AG04450 (cell line): ENCODE measurements around the gene MAP3K13. TPM values are rescaled to one million over a fixed set of nuclear protein-coding genes. Genes with fewer than 3 reads are reported as not detected.

Source experiments
- CTCF ChIA-PET: fragments of 300-600, 350-600 bp; formaldehyde crosslinking; extraction: SDS; loops from one replicate; lab custom pipeline; 2022; ENCODE audit warnings: antibody characterized with exemption, inconsistent platforms; lab: Charles Lee
- POLR2A ChIA-PET: fragments of 350-600 bp; formaldehyde crosslinking; extraction: SDS; loops from one replicate; lab custom pipeline; 2021; ENCODE audit warnings: antibody characterized with exemption, inconsistent platforms; lab: Yijun Ruan, JAX
- DNase-seq: peaks from one replicate; pipeline ENCODE4 v3.0.0-alpha.2; 2011; ENCODE audit warnings: low read depth, low spot score
- H3K27ac ChIP-seq: one replicate; pipeline ENCODE4 v1.5.1; 2012; ENCODE audit warnings: low read depth, low read length, control low read depth
- H3K27me3 ChIP-seq: one replicate; pipeline ENCODE4 v1.6.0; 2012; ENCODE audit warnings: low read length; ENCODE audit not compliant: control insufficient read depth, insufficient read depth
- H3K4me3 ChIP-seq: 2 replicates; pipeline ENCODE4 v1.5.1; 2011; ENCODE audit warnings: mild to moderate bottlenecking, low read depth, low read length, control low read depth
- H3K9me3 ChIP-seq: 2 replicates; pipeline ENCODE4 v1.5.1; 2012; ENCODE audit warnings: low read length; ENCODE audit not compliant: control insufficient read depth, insufficient read depth
- polyA plus RNA-seq: library from polyadenylated mRNA; depleted of rRNA; stranded (reverse); fragments of >200 nt; gene quantifications from 2 replicates; pipeline ENCODE4 v1.2.3, GENCODE V29; 2011
- TF ChIP-seq, protein P1 (sequence below): IDR thresholded peaks from 2 replicates; pipeline ENCODE4 v1.5.1; 2011; ENCODE audit warnings: low read depth, low read length, control low read depth, inconsistent platforms

Gene MAP3K13
- polyA plus RNA-seq, 1 experiment, result 20.9 TPM

- TF ChIP-seq, protein P1, sequence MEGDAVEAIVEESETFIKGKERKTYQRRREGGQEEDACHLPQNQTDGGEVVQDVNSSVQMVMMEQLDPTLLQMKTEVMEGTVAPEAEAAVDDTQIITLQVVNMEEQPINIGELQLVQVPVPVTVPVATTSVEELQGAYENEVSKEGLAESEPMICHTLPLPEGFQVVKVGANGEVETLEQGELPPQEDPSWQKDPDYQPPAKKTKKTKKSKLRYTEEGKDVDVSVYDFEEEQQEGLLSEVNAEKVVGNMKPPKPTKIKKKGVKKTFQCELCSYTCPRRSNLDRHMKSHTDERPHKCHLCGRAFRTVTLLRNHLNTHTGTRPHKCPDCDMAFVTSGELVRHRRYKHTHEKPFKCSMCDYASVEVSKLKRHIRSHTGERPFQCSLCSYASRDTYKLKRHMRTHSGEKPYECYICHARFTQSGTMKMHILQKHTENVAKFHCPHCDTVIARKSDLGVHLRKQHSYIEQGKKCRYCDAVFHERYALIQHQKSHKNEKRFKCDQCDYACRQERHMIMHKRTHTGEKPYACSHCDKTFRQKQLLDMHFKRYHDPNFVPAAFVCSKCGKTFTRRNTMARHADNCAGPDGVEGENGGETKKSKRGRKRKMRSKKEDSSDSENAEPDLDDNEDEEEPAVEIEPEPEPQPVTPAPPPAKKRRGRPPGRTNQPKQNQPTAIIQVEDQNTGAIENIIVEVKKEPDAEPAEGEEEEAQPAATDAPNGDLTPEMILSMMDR, result no peak
- DNase-seq, result no peak
- H3K9me3 ChIP-seq, result no peaks in the 10 kb centered on the region
- H3K27me3 ChIP-seq, result no peaks in the 10 kb centered on the region
- H3K27ac ChIP-seq, result no peak overlapping the region
- ChIA-PET POLR2A (no interaction called here), CTCF (no interaction called here)
- H3K4me3 ChIP-seq, result no peak overlapping the region
Observed at GRCh38 chr3:185484296-185484695, 121.4 kb downstream of the MAP3K13 start.

DNA sequence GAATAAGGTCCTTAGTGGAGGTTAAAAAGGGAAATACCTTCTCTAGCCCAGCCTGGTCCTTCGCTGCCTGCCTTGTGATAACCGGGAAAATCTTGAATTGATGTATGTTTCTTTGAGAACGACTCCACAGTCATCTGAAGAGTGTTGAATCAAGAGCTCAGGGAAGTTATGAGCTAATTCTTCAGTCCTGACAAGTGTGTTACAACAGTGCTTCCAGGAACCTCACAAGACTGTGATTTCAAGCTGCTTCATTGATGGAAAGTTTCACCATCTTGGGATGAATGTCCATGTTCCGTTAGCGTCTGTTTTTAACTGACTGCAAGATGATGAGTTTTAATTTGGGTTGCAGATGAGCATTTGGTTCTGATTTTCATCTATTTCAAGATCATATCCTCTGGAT is 123.5 kb downstream of the MAP3K13 start:
- POLR2A ChIA-PET, result no interaction called here
- CTCF ChIA-PET, result interaction anchor here (1.8 kb wide), 1 partner anchor 73 kb away, joined by 7 read pairs; no protein-coding TSS in a partner anchor
- Histone ChIP-seq H3K4me3 (no peak overlapping the region), H3K9me3 (no peaks in the 10 kb centered on the region), H3K27me3 (no peaks in the 10 kb centered on the region), H3K27ac (no peak overlapping the region)
- TF ChIP-seq, protein P1, result no peak
- no peak for DNase-seq

DNA sequence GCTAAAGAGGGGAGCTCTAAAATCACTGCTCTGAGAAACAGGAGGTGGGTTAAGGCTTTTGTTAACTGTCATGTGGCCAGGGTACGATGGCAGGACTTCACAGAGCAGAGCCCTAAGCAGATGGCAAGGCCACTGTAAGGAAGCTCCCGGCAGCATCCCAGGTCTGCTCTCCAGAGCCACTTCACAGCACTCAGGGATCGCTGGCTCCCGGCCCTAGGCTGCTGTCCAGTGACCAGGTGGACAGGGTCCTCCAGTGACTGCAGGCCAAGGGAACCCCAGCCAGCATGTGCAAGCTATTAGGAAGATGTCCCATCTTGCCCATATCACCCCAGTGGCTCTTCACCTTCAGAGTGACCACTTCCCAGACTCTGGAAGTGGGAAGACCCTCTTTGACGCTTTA is 125.5 kb downstream of the MAP3K13 start:
- no peaks in the 10 kb centered on the region for H3K9me3 ChIP-seq
- TF ChIP-seq, protein P1, result no peak
- H3K4me3 ChIP-seq, result no peak overlapping the region
- no peak for DNase-seq
- CTCF ChIA-PET, result no interaction called here
- no peaks in the 10 kb centered on the region for H3K27me3 ChIP-seq
- no peak overlapping the region for H3K27ac ChIP-seq
- POLR2A ChIA-PET, result interaction anchor here (1.2 kb wide), 1 partner anchor 10 kb away, joined by 3 read pairs; the partner anchor contains the start of gene TMEM41A

- Histone ChIP-seq H3K27me3 (no peaks in the 10 kb centered on the region), H3K4me3 (no peak overlapping the region), H3K27ac (no peak overlapping the region), H3K9me3 (no peaks in the 10 kb centered on the region)
- TF ChIP-seq, protein P1, result no peak
- DNase-seq, result no peak
- ChIA-PET CTCF (no interaction called here), POLR2A (no interaction called here)
Observed at GRCh38 chr3:185489462-185489861, 126.5 kb downstream of the MAP3K13 start.

GRCh38 chr3:185490241-185490640 is 127.3 kb downstream of the MAP3K13 start:
- TF ChIP-seq, protein P1, result no peak
- POLR2A ChIA-PET, result no interaction called here
- Histone ChIP-seq H3K27ac (no peak overlapping the region), H3K27me3 (no peaks in the 10 kb centered on the region), H3K4me3 (no peak overlapping the region), H3K9me3 (no peaks in the 10 kb centered on the region)
- CTCF ChIA-PET, result no interaction called here
- DNase-seq, result no peak
